Keratinocyte (primary cell): ENCODE measurements around the gene SCN4A. TPM values are rescaled to one million over a fixed set of nuclear protein-coding genes. Genes with fewer than 3 reads are reported as not detected.

Source experiments
- DNase-seq: peaks from one replicate; pipeline ENCODE4 v3.0.0-alpha.2; 2011; ENCODE audit warnings: low read depth, missing footprints, low spot score
- FAIRE-seq: peaks from 2 replicates; lab custom pipeline; 2011; peaks lifted over from hg19 to GRCh38; lab: Jason Lieb, UNC
- H2AFZ ChIP-seq: 2 replicates; pipeline ENCODE4 v1.6.0; 2012; ENCODE audit warnings: low read length, control low read depth, inconsistent platforms; ENCODE audit not compliant: control insufficient read depth
- H3K27ac ChIP-seq: 2 replicates; pipeline ENCODE4 v1.5.1; 2011; ENCODE audit warnings: low read length; ENCODE audit not compliant: control insufficient read depth, insufficient read depth
- H3K27me3 ChIP-seq: 3 replicates; pipeline ENCODE4 v1.6.0; 2011; ENCODE audit warnings: low read length; ENCODE audit not compliant: control insufficient read depth, insufficient read depth; ENCODE audit errors: extremely low read depth
- H3K36me3 ChIP-seq, 2 experiments: 2 replicates in 1 of 2; 3 replicates in 1 of 2; pipeline ENCODE4 v1.5.1; 2011; ENCODE audit warnings: low read length in 2 of 2, mild to moderate bottlenecking in 1 of 2; ENCODE audit not compliant: control insufficient read depth in 2 of 2, insufficient read depth in 2 of 2; ENCODE audit errors: extremely low read depth in 1 of 2
- H3K4me1 ChIP-seq: 3 replicates; pipeline ENCODE4 v1.5.1; 2011; ENCODE audit warnings: low read length; ENCODE audit not compliant: control insufficient read depth, insufficient read depth; ENCODE audit errors: extremely low read depth
- H3K4me2 ChIP-seq: 3 replicates; pipeline ENCODE4 v1.6.0; 2011; ENCODE audit warnings: low read depth, low read length; ENCODE audit not compliant: control insufficient read depth, insufficient read depth; ENCODE audit errors: extremely low read depth
- H3K4me3 ChIP-seq, 3 experiments: fragments of 200-600 bp in 1 of 3; sonication (generic) in 1 of 3; 2 replicates in 2 of 3; 3 replicates in 1 of 3; pipeline ENCODE4 v1.5.1; 2011 to 2016; ENCODE audit warnings: low read length in 3 of 3, mild to moderate bottlenecking in 3 of 3, control low read depth in 2 of 3, inconsistent platforms in 1 of 3, low read depth in 1 of 3, mixed read lengths in 1 of 3, mixed run types in 1 of 3, moderate library complexity in 1 of 3; ENCODE audit not compliant: control insufficient read depth in 2 of 3, insufficient read depth in 2 of 3; ENCODE audit errors: extremely low read depth in 1 of 3
- H3K79me2 ChIP-seq: 2 replicates; pipeline ENCODE4 v1.6.0; 2012; ENCODE audit warnings: low read length; ENCODE audit not compliant: control insufficient read depth, insufficient read depth
- H3K9ac ChIP-seq: 3 replicates; pipeline ENCODE4 v1.6.0; 2011; ENCODE audit warnings: low read length; ENCODE audit not compliant: control insufficient read depth, insufficient read depth; ENCODE audit errors: extremely low read depth
- H3K9me1 ChIP-seq: 3 replicates; pipeline ENCODE4 v1.6.0; 2011; ENCODE audit warnings: low read length; ENCODE audit not compliant: control insufficient read depth, insufficient read depth; ENCODE audit errors: extremely low read depth
- H3K9me3 ChIP-seq: 2 replicates; pipeline ENCODE4 v1.5.1; 2012; ENCODE audit warnings: low read depth, low read length; ENCODE audit not compliant: control insufficient read depth
- H4K20me1 ChIP-seq: 3 replicates; pipeline ENCODE4 v1.6.0; 2011; ENCODE audit warnings: low read length; ENCODE audit not compliant: control insufficient read depth, insufficient read depth; ENCODE audit errors: extremely low read depth
- EZH2 ChIP-seq: IDR thresholded peaks from one replicate; pipeline ENCODE4 v1.6.1; 2012; ENCODE audit warnings: inconsistent platforms, mild to moderate bottlenecking, low read length, moderate library complexity
- dilution Hi-C: fragments of 300-500 bp; cut with MboI; formaldehyde crosslinking; loops from one replicate; pipeline ENCODE4 v1.7.0; 2020; ENCODE audit warnings: low sequenced_read_pairs; ENCODE audit not compliant: extremely low pct_ligation_motif_present
- polyA plus RNA-seq, 5 experiments: library from polyadenylated mRNA; depleted of rRNA in 3 of 5; stranded (reverse) in 3 of 5; stranded (forward) in 1 of 5; unstranded in 1 of 5; fragments of >200 nt; gene quantifications; 1 replicate in 1 of 5; 2 replicates in 3 of 5; 3 replicates in 1 of 5; pipeline versions ENCODE4 v1.2.1 to v1.2.3, GENCODE V29; 2011 to 2012; ENCODE audit warnings: missing spikeins in 2 of 5, low read depth in 1 of 5, low replicate concordance in 1 of 5
- TF ChIP-seq, protein P1 (sequence below), 3 experiments: IDR thresholded peaks in 1 of 3; conservative IDR thresholded peaks in 1 of 3; optimal IDR thresholded peaks in 1 of 3; 2 replicates in 2 of 3; 3 replicates in 1 of 3; pipeline versions ENCODE3 to v1.5.1; 2011; ENCODE audit warnings: low read length in 3 of 3, mild to moderate bottlenecking in 3 of 3, moderate library complexity in 2 of 3, control low read depth in 1 of 3, inconsistent platforms in 1 of 3; ENCODE audit not compliant: insufficient read depth in 2 of 3; ENCODE audit errors: extremely low read depth in 1 of 3

SCN4A gene
- polyA plus RNA-seq, 1 donor (not counting 4 experiments of a cell fraction or from before 2014, with no cell fraction given), result not detected

- no peak for FAIRE-seq
- H3K4me2 ChIP-seq, result no peak overlapping the region
- dilution Hi-C loops, result no loop called here
Measured at GRCh38 chr17:64004903-64005733, 32.4 kb upstream of the SCN4A start.

DNA sequence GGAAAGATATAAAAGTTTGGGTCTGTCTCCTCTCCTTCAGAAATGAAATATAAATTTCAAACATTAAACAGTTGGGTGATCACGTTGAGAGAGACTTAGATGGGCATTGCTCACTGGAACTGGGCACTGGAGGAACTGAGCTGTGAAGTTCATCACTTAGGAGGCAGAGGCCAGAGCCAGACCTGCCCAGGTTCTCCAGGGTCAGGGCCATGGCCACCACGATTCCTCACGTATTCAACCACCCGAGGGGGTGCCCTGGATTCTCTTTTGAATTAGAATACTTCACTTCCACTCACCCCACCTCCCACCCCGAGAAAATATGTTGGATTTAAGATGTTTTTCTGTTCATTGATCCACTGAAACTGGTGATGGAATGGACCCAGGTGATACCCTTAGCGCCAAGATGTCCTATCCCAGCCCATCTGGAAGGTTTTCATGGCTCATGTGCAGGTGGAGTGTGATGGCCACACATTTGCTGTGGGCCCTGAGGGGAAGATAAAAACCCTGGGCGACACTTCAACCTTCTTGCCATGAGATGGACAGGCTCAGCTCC lies 31.6 kb upstream of the SCN4A start:
- H3K36me3 ChIP-seq, result no peaks in the 10 kb centered on the region
- no peaks in the 10 kb centered on the region for H3K9me3 ChIP-seq
- dilution Hi-C loops, result no loop called here
- H3K27me3 ChIP-seq, result peaks cover 7% of the 10 kb centered on the region
- H3K79me2 ChIP-seq, result no peaks in the 10 kb centered on the region
- no peak overlapping the region for H3K27ac ChIP-seq
- H2AFZ ChIP-seq, result no peak overlapping the region
- no peaks in the 10 kb centered on the region for H3K9me1 ChIP-seq
- H3K4me3 ChIP-seq, result no peak overlapping the region
- no peaks in the 10 kb centered on the region for H3K4me1 ChIP-seq
- DNase-seq, result no peak
- no peak for FAIRE-seq
- no peak overlapping the region for H3K4me2 ChIP-seq
- TF ChIP-seq EZH2, result no peak
- TF ChIP-seq, protein P1, sequence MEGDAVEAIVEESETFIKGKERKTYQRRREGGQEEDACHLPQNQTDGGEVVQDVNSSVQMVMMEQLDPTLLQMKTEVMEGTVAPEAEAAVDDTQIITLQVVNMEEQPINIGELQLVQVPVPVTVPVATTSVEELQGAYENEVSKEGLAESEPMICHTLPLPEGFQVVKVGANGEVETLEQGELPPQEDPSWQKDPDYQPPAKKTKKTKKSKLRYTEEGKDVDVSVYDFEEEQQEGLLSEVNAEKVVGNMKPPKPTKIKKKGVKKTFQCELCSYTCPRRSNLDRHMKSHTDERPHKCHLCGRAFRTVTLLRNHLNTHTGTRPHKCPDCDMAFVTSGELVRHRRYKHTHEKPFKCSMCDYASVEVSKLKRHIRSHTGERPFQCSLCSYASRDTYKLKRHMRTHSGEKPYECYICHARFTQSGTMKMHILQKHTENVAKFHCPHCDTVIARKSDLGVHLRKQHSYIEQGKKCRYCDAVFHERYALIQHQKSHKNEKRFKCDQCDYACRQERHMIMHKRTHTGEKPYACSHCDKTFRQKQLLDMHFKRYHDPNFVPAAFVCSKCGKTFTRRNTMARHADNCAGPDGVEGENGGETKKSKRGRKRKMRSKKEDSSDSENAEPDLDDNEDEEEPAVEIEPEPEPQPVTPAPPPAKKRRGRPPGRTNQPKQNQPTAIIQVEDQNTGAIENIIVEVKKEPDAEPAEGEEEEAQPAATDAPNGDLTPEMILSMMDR (optimal IDR thresholded peaks at IDR 0.05 in 1 of 3, IDR thresholded peaks at IDR 0.05 in 1 of 3, conservative IDR thresholded peaks at IDR 0.05 in 1 of 3; ENCODE audit: extremely low read depth in 1 of 3, insufficient read depth in 2 of 3, low read length in 3 of 3), result no peak
- no peak overlapping the region for H3K9ac ChIP-seq
- H4K20me1 ChIP-seq, result no peaks in the 10 kb centered on the region

More at GRCh38 chr17:64004903-64005733, 32.4 kb upstream of the SCN4A start:
- Histone ChIP-seq H4K20me1 (no peaks in the 10 kb centered on the region), H3K9me1 (no peaks in the 10 kb centered on the region), H3K4me3 (no peak overlapping the region), H3K27me3 (peaks cover 7% of the 10 kb centered on the region), H3K27ac (no peak overlapping the region), H3K9ac (no peak overlapping the region), H3K79me2 (no peaks in the 10 kb centered on the region), H3K36me3 (no peaks in the 10 kb centered on the region), H2AFZ (no peak overlapping the region), H3K4me1 (no peaks in the 10 kb centered on the region), H3K9me3 (no peaks in the 10 kb centered on the region)
- TF ChIP-seq, protein P1 (optimal IDR thresholded peaks at IDR 0.05 in 1 of 3, IDR thresholded peaks at IDR 0.05 in 1 of 3, conservative IDR thresholded peaks at IDR 0.05 in 1 of 3; ENCODE audit: extremely low read depth in 1 of 3, insufficient read depth in 2 of 3, low read length in 3 of 3), result no peak
- TF ChIP-seq EZH2, result no peak
- no peak for DNase-seq
